Camera-type eye (tissue), 1 donor: ENCODE results near the gene AOAH. TPM values are rescaled to one million over a fixed set of nuclear protein-coding genes. Genes with fewer than 3 reads are reported as not detected.

Experiments
- total RNA-seq: library from RNA; depleted of rRNA; stranded (reverse); fragments of >200 nt; gene quantifications from one replicate; pipeline ENCODE4 v1.2.3, GENCODE V29; 2014

Gene AOAH, protein sequence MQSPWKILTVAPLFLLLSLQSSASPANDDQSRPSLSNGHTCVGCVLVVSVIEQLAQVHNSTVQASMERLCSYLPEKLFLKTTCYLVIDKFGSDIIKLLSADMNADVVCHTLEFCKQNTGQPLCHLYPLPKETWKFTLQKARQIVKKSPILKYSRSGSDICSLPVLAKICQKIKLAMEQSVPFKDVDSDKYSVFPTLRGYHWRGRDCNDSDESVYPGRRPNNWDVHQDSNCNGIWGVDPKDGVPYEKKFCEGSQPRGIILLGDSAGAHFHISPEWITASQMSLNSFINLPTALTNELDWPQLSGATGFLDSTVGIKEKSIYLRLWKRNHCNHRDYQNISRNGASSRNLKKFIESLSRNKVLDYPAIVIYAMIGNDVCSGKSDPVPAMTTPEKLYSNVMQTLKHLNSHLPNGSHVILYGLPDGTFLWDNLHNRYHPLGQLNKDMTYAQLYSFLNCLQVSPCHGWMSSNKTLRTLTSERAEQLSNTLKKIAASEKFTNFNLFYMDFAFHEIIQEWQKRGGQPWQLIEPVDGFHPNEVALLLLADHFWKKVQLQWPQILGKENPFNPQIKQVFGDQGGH
- total RNA-seq = 7.1 TPM

DNA sequence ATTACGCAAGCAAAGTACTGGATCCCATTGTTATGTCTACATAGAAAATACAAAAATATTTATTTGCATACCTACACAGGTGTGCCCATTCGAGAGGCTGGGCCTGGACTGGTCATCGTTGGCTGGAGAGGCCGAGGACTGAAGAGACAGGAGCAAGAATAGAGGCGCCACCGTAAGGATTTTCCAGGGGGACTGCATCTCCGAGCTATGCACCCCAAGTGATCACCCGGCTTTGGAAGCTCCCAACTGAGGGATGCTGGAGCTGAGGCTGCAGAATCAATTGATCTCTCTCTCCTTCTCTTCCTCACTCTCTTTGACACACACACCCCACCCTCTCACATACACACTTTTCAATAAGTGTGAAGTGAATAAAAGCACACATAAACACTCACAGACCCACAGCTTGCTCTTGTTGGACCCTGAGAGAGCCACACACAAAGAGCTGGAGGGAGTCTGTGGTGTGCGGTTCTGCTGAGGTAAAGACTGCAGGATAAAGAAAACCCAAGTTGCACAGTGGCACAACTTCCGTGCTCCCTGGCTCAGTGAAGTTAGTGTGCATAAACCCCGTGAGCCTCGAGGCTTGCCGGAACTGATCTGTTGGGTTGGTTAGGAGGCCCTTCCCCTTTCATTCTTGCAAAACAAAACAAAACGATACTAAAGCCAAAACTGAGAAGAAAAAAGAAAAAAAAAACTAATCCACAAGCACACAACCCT, at the start of gene AOAH:
Gene AOAH (minus strand): TSS at position 544 of the 714 bp plus-strand sequence. CDS start 346 bp downstream, at position 198.

